ENCODE results near the gene HIPK1.

DNA sequence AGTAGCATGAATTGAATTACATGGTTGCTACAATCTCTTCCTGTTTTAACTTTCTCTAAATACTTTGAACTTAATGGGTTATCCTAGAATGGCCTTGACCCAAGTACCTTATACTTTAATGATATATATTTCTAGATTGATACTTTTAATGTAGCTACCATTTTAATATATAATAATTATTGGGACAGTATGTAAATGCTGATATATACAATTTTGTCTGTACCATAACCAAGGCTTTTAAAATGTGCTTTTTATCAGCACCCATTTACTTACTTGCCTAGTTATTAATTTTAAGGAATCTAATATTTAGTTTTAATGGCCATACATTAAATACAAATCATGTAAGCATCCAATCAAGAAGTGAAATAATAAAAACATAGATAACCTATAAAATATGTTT, 13.4 kb downstream of the HIPK1 start:
- TF ChIP-seq, protein P1, sequence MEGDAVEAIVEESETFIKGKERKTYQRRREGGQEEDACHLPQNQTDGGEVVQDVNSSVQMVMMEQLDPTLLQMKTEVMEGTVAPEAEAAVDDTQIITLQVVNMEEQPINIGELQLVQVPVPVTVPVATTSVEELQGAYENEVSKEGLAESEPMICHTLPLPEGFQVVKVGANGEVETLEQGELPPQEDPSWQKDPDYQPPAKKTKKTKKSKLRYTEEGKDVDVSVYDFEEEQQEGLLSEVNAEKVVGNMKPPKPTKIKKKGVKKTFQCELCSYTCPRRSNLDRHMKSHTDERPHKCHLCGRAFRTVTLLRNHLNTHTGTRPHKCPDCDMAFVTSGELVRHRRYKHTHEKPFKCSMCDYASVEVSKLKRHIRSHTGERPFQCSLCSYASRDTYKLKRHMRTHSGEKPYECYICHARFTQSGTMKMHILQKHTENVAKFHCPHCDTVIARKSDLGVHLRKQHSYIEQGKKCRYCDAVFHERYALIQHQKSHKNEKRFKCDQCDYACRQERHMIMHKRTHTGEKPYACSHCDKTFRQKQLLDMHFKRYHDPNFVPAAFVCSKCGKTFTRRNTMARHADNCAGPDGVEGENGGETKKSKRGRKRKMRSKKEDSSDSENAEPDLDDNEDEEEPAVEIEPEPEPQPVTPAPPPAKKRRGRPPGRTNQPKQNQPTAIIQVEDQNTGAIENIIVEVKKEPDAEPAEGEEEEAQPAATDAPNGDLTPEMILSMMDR (IDR thresholded peaks at IDR 0.05) = no peak
- no peak for TF ChIP-seq EZH2phosphoT487 (IDR thresholded peaks at IDR 0.05)
